Stimulated activated naive B cell treated with anti-CD40 and anti-IgM and Interleukin-4, amounts not matched to agents 10 μg/mL and 1 μg/mL and 100 μg/mL, for 72 hours (primary cell): ENCODE data around the gene KSR2.

Experiments used
- ATAC-seq, 2 donors: fragments of 150-1000 bp; cut with Tn5 transposase; replicated peaks; 2 replicates each; pipeline ENCODE4 v1.10.0; 2021; ENCODE audit warnings: moderate library complexity in 1 of 2
- DNase-seq: peaks from one replicate; pipeline ENCODE4 v3.0.0; 2021
- H3K27ac Mint-ChIP-seq: one replicate; pipeline ENCODE4 v1.8.0; 2022; ENCODE audit warnings: mild to moderate bottlenecking, mixed read lengths
- H3K27me3 Mint-ChIP-seq, 2 donors: one replicate each; pipeline ENCODE4 v1.8.0; 2022; ENCODE audit warnings: mixed read lengths in 2 of 2
- H3K36me3 Mint-ChIP-seq, 2 donors: one replicate each; pipeline ENCODE4 v1.8.0; 2022; ENCODE audit warnings: mixed read lengths in 2 of 2, mild to moderate bottlenecking in 1 of 2
- H3K4me1 Mint-ChIP-seq, 2 donors: one replicate each; pipeline ENCODE4 v1.8.0; 2022; ENCODE audit warnings: mixed read lengths in 2 of 2, mild to moderate bottlenecking in 1 of 2
- H3K4me3 Mint-ChIP-seq, 2 donors: one replicate each; pipeline ENCODE4 v1.8.0; 2022; ENCODE audit warnings: mild to moderate bottlenecking in 2 of 2, mixed read lengths in 2 of 2, moderate library complexity in 1 of 2
- H3K9me3 Mint-ChIP-seq, 2 donors: one replicate each; pipeline ENCODE4 v1.8.0; 2022; ENCODE audit warnings: mixed read lengths in 2 of 2, mild to moderate bottlenecking in 1 of 2

Gene KSR2

DNA sequence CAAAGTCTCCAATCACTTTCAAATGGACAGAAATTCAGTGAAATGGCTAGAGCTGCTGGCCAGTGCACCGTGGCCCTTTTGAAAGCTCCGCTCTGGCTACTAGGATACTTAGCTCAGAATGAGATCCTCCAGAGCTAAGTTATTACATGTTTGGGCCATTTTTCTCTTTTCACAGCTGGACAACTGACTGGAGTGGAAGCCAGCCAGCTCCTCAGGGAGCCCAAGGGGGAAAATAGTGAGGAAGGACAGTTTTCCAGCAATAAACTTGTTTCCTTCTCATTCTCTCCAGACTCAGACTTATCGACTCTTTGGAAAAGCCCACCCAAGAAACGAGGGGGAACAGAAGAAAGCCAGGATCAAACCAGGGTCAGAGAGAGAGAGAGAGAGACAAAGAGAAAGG is 266.0 kb downstream of the KSR2 start:
- ATAC-seq (no peak), DNase-seq (no peak)
- no peaks in the 10 kb centered on the region for H3K4me1 Mint-ChIP-seq
- H3K9me3 Mint-ChIP-seq = peaks cover 0 to 8% of the 10 kb centered on the region in 2 donors
- H3K27ac Mint-ChIP-seq = no peak overlapping the region
- H3K27me3 Mint-ChIP-seq = no peaks in the 10 kb centered on the region
- no peaks in the 10 kb centered on the region for H3K36me3 Mint-ChIP-seq
- H3K4me3 Mint-ChIP-seq = no peak overlapping the region

DNA sequence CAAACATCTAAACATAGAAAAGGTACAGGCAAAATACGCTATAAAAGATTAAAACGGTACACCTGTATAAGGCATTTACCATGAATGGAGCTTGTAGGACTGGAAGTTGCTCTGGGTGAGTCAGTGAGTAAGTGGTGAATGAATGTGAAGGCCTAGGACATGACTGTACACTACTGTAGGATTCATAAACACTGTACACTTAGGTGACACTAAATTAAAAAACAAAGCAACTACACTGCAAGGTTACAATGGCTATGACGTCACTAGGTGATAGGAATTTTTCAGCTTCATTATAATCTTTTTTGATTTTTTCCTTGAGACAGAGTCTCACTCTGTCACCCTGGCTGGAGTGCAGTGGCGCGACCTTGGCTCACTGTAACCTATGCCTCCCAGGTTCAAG is 269.2 kb downstream of the KSR2 start:
- no peak for ATAC-seq
- no peaks in the 10 kb centered on the region for H3K4me1 Mint-ChIP-seq
- no peak overlapping the region for H3K27ac Mint-ChIP-seq
- H3K27me3 Mint-ChIP-seq = no peaks in the 10 kb centered on the region
- DNase-seq = no peak
- H3K36me3 Mint-ChIP-seq = no peaks in the 10 kb centered on the region
- H3K9me3 Mint-ChIP-seq = peaks cover 0 to 10% of the 10 kb centered on the region in 2 donors
- H3K4me3 Mint-ChIP-seq = no peak overlapping the region

DNA sequence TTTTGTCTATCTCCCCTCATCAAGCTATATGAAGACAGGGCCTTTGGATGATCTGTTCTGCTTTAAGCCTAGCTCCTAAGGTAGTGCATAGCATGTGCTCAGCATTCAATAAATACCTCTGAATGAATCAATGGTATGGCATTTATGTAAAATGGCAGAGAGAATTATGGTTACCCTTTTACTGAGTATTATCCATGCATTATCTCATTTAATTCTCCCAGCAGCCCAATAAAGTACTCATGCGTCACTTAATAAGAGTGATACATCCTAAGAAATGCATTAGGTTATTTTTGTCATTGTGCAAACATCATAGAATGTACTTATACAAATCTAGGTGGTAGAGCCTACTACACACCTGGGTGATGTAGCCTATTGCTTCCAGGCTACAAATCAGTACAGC is 269.7 kb downstream of the KSR2 start:
- no peak for ATAC-seq
- H3K27me3 Mint-ChIP-seq = no peaks in the 10 kb centered on the region
- no peaks in the 10 kb centered on the region for H3K4me1 Mint-ChIP-seq
- no peak for DNase-seq
- no peaks in the 10 kb centered on the region for H3K36me3 Mint-ChIP-seq
- H3K27ac Mint-ChIP-seq = no peak overlapping the region
- H3K9me3 Mint-ChIP-seq = peaks cover 3 to 12% of the 10 kb centered on the region in 2 donors
- no peak overlapping the region for H3K4me3 Mint-ChIP-seq

DNA sequence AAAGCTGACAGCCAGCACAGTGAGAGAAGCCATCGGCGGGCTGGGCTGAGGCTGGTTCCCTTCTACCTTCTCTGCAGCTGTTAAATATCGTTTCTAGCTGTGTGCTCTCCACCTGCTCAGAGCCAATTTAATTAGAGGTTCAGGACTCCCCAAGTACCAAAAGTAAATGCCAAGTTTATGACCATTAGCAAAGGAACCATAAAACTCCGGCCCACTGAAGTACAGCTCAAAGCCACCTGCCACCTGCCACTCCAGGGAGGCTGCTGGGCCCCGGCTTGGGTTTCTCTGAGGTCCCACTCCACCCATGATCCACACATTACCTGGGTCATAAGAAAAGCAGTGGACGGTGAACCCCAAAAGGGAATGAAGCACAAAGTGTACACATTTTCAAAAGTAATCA is 272.8 kb downstream of the KSR2 start:
- Mint-ChIP-seq H3K27ac (no peak overlapping the region), H3K27me3 (peaks cover 0 to 2% of the 10 kb centered on the region in 2 donors), H3K36me3 (no peaks in the 10 kb centered on the region), H3K4me1 (no peaks in the 10 kb centered on the region), H3K4me3 (no peak overlapping the region), H3K9me3 (peaks cover 13 to 17% of the 10 kb centered on the region in 2 donors)
- ATAC-seq = no peak
- DNase-seq = no peak

DNA sequence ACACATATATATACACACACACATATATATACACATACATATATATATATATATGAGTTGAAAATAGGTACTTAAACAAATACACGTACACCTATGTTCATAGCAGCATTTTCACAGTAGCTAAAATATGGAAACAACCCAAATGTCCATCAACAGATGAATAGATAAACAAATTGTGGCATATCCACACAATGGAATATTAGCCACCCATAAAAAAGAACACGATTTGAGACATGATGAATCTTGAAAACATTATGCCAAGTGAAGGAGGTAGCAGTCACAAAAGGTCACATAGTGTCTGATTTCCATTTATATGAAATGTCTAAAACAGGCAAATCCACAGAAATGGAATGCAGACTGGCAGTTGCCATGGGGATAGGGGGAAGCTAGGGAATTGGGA is 276.3 kb downstream of the KSR2 start:
- DNase-seq (no peak), ATAC-seq (no peak)
- H3K4me1 Mint-ChIP-seq = no peaks in the 10 kb centered on the region
- H3K36me3 Mint-ChIP-seq = no peaks in the 10 kb centered on the region
- H3K27me3 Mint-ChIP-seq = peaks cover 0 to 11% of the 10 kb centered on the region in 2 donors
- no peak overlapping the region for H3K27ac Mint-ChIP-seq
- no peak overlapping the region for H3K4me3 Mint-ChIP-seq
- peaks cover 13 to 14% of the 10 kb centered on the region in 2 donors for H3K9me3 Mint-ChIP-seq

DNA sequence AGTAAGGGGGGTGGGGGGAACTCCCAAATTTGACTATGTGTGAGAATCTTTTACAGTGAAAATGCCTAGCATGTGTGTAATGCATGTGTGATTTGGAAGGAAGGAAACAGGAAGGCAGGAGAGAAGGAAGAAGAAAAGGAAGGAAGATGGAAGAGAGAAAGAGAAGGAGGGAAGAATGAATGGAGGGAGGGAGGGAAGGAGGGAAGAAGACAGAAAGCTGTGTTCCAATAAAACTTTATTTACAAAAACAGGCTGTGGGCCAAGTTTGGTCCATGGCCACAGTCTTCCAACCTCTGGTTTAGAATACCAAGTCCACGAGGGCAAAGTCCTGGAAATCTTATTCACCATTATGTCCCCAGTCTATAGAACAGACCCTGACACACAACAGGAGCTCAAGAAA is 278.9 kb downstream of the KSR2 start:
- Mint-ChIP-seq H3K36me3 (no peaks in the 10 kb centered on the region), H3K27ac (no peak overlapping the region)
- ATAC-seq = no peak

DNA sequence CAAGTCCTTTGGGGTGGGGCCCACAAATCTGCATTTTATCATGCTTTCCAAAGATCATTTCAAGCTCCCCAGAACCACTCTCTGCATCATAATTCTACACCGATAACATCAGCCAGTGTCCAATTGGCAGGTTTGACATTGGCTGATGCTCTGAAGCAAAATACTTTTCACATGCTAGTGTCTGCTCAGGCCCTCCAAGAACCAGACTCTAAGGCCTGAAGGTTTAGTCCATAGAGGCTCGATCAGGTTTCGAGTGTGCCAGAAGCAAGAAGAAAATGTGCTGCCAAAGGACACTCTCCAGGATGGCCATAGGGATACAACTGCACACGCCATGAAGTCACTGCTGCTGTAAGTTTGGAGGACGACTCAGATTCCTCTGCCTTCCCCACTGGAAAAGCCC is 280.3 kb downstream of the KSR2 start:
- ATAC-seq (no peak), DNase-seq (no peak)
- H3K9me3 Mint-ChIP-seq = peaks cover 6 to 10% of the 10 kb centered on the region in 2 donors
- no peak overlapping the region for H3K27ac Mint-ChIP-seq
- H3K4me1 Mint-ChIP-seq = peaks cover 0 to 2% of the 10 kb centered on the region in 2 donors
- H3K4me3 Mint-ChIP-seq = no peak overlapping the region
- H3K27me3 Mint-ChIP-seq = peaks cover 8 to 17% of the 10 kb centered on the region in 2 donors
- H3K36me3 Mint-ChIP-seq = no peaks in the 10 kb centered on the region

More for the DNA sequence above, 278.9 kb downstream of the KSR2 start:
- H3K4me3 Mint-ChIP-seq = no peak overlapping the region
- peaks cover 12 to 13% of the 10 kb centered on the region in 2 donors for H3K9me3 Mint-ChIP-seq
- H3K27me3 Mint-ChIP-seq = peaks cover 4 to 17% of the 10 kb centered on the region in 2 donors
- DNase-seq = no peak
- H3K4me1 Mint-ChIP-seq = peaks cover 0 to 2% of the 10 kb centered on the region in 2 donors

DNA sequence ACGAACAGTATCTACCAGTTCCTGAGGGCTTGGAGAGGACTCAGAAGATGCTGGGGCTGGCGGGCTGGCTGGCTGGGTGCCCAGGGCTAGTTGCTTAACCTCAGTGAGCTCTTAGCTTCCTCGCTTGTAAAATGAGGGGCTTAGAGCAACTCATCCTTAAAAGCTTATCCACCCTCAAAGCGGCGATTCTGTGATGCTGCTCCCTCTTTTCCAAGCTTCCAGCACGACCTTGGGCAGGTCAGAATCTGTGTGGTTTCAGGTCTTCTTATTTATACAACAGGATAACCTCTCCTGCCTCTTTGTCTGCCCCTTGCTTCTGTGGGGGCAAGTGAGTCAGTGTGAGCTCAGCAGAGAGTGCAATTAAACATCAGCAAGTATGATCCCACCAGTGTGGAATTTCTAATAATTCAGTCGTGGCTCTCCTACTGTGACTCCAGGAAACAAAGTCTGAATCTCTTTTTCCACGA is 281.8 kb downstream of the KSR2 start:
- ATAC-seq (no peak), DNase-seq (no peak)
- peaks cover 3 to 5% of the 10 kb centered on the region in 2 donors for H3K9me3 Mint-ChIP-seq
- H3K36me3 Mint-ChIP-seq = no peaks in the 10 kb centered on the region
- no peak overlapping the region for H3K27ac Mint-ChIP-seq
- no peak overlapping the region for H3K4me3 Mint-ChIP-seq
- peaks cover 0 to 2% of the 10 kb centered on the region in 2 donors for H3K4me1 Mint-ChIP-seq
- peaks cover 8 to 17% of the 10 kb centered on the region in 2 donors for H3K27me3 Mint-ChIP-seq

DNA sequence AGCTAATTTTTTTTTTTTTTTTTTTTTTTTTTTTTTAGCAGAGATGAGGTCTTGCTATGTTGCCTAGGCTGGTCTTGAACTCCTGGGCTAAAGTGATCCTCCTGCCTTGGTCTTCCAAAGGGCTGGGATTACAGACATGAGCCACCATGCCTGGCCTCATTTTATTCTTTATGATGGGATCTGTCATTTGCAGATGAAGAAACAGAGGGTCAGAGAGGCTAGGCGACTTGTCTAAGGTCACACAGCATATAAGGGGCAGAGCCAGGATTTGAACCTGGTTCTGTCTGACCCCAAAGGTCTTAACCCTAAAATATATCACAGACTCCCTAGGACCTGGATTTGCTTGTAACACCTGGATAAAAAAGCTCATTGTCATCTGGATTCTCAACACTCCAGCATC is 282.6 kb downstream of the KSR2 start:
- DNase-seq = no peak
- H3K36me3 Mint-ChIP-seq = no peaks in the 10 kb centered on the region
- H3K27ac Mint-ChIP-seq = no peak overlapping the region
- peaks cover 0 to 2% of the 10 kb centered on the region in 2 donors for H3K4me1 Mint-ChIP-seq
- no peak overlapping the region for H3K4me3 Mint-ChIP-seq
- H3K27me3 Mint-ChIP-seq = peaks cover 8 to 17% of the 10 kb centered on the region in 2 donors
- peaks cover 0 to 4% of the 10 kb centered on the region in 2 donors for H3K9me3 Mint-ChIP-seq
- no peak for ATAC-seq

DNA sequence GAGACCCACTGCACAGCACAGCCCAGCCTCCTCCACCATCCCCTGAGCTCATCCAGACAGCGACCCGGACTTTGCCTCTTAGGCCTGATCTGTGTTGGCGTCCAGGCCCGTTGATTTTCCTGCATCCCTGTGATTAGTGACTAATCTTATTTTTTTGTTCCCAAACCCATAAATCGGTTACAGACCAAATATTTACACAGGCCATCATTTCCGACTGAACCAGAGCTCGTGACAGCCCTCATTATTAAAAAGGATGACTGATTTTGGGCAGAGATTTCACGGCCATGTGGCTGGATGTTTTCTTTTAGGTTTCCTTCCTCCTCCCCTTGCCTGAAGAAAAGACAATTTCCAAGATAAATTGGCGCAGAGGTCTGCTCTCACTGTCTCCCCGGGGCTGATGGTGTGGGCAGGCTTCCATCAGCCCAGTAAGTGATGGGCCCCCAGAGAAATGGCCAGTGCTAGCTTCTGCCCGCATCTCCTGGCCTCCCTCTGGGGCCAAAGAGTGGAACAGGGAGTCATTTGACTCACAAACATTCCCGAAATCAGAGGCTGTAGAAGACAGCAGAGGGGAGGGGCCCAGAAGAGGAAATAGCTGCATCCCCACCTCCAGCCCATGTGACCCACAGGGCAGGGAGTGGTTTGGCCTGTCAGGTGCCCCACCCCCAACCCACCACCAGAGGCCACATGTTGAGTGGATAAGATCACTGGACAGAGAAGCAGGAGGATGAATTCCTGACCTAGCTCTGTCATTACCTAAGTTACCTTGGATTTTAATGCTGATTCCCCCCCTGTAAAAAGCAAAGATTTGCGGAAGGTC is 283.5 kb downstream of the KSR2 start:
- Mint-ChIP-seq H3K9me3 (peaks cover 0 to 5% of the 10 kb centered on the region in 2 donors), H3K27ac (no peak overlapping the region), H3K4me1 (peaks cover 0 to 2% of the 10 kb centered on the region in 2 donors), H3K36me3 (no peaks in the 10 kb centered on the region), H3K27me3 (peaks cover 8 to 12% of the 10 kb centered on the region in 2 donors), H3K4me3 (no peak overlapping the region)
- ATAC-seq = peak; percentile 39 to 62
- DNase-seq = no peak

DNA sequence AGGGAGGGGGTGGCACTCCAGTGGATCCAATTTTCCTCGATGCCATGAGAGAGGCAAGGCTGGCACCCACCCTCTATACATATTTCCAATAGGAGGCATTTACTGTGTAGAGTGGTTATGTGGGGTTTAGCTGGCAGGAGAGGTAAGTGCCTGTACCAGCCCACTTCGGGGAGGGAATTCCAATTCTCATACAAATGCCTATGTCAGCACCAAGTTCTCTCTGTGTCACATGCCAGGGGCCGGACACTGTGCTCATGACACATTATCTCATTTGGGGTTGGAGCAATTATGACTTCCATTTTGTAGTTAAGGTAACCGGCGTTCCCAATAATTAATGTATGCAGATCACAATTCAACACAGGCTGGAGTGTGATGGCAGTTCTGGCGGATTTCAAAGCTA is 284.3 kb downstream of the KSR2 start:
- Mint-ChIP-seq H3K27ac (no peak overlapping the region), H3K4me1 (peaks cover 0 to 2% of the 10 kb centered on the region in 2 donors), H3K9me3 (peaks cover 0 to 3% of the 10 kb centered on the region in 2 donors), H3K27me3 (peaks cover 6 to 8% of the 10 kb centered on the region in 2 donors), H3K36me3 (no peaks in the 10 kb centered on the region), H3K4me3 (no peak overlapping the region)
- DNase-seq (no peak), ATAC-seq (no peak)

DNA sequence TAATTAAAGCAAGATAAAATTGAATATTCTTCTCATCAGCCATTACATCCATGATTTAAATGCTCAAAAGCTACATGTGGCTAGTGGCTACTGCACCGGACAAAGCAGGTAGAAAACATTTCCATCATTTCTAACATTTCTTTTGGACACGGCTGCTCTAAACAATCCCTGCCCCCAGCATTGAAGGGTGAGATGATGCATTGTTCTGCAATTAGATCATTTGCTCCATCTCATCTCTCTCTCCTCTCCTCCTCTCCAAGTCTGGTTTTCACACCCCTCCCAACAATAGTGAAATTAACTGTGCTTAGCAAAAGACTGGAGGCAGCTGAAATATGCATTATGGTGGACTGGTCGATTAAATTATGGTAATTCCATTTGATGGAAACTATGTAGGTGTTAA is 288.5 kb downstream of the KSR2 start:
- H3K4me1 Mint-ChIP-seq = peaks cover 0 to under 1% of the 10 kb centered on the region in 2 donors
- H3K4me3 Mint-ChIP-seq = no peak overlapping the region
- peaks cover 0 to 1% of the 10 kb centered on the region in 2 donors for H3K36me3 Mint-ChIP-seq
- peaks cover 0 to 3% of the 10 kb centered on the region in 2 donors for H3K9me3 Mint-ChIP-seq
- ATAC-seq (no peak), DNase-seq (no peak)
- peaks cover 3 to 6% of the 10 kb centered on the region in 2 donors for H3K27me3 Mint-ChIP-seq
- no peak overlapping the region for H3K27ac Mint-ChIP-seq

DNA sequence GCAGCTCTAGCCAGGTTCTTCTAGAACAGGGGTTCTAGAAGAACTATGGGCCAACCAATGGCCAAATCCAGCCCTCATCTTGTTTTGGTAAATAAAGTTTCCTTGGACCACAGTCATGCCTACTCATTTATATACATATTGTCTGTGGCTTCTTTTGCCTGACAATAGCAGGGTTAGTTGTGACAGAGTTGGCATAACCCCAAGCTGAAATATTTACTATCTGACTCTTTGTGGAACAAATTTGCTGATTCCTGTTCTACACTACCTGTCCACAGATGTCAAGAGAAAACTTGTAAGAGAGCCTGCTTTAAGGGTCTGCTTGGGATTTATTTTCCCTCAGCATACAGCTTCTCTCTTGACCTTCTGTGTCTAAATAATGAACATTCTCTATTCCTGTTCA is 289.0 kb downstream of the KSR2 start:
- Mint-ChIP-seq H3K27me3 (peaks cover 0 to 4% of the 10 kb centered on the region in 2 donors), H3K9me3 (peaks cover 2 to 3% of the 10 kb centered on the region in 2 donors), H3K36me3 (peaks cover 0 to 1% of the 10 kb centered on the region in 2 donors), H3K27ac (no peak overlapping the region), H3K4me3 (no peak overlapping the region), H3K4me1 (no peaks in the 10 kb centered on the region)
- ATAC-seq = no peak
- DNase-seq = no peak

DNA sequence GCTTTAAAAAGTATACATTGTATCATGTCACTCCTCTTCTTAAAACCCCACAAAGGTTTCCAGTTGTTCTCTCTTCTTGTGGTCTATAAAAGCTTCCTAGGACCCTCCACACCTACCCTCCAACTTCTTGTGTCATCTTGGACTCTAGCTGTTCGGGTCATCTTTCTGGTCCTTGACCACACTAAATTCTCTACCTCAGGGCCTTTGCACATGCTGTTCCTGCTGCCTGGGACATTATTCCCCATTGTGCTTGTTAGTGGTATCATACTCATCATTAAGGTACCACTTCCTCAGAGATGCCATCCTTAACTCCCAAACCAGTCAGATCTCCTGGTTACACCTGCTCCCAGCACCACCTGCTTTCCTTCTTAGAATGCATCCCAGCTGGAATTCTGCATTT is 294.0 kb downstream of the KSR2 start:
- H3K4me1 Mint-ChIP-seq = no peaks in the 10 kb centered on the region
- H3K27me3 Mint-ChIP-seq = no peaks in the 10 kb centered on the region

DNA sequence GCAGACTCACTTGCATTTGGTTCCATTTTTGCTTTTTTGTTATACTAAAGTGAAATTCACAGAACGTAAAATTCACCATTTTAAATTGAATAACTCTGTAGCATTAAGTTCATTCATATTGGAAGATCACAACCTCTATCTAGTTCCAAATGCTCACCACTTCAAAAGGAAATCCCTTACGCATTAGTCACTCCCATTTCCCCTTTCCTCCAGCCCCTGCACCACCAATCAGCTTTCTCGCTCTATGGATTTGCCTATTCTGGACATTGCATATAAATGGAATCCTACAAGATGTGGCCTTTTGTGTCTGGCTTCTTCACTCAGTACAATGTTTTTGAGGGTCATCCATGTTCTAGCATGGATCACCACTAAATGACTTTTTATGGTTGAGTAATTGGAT is 294.5 kb downstream of the KSR2 start:
- peaks cover 0 to 1% of the 10 kb centered on the region in 2 donors for H3K36me3 Mint-ChIP-seq
- peaks cover 1 to 9% of the 10 kb centered on the region in 2 donors for H3K9me3 Mint-ChIP-seq
- no peak overlapping the region for H3K4me3 Mint-ChIP-seq
- DNase-seq (no peak), ATAC-seq (no peak)
- H3K4me1 Mint-ChIP-seq = no peaks in the 10 kb centered on the region
- no peaks in the 10 kb centered on the region for H3K27me3 Mint-ChIP-seq
- H3K27ac Mint-ChIP-seq = no peak overlapping the region

More for the DNA sequence above, 294.0 kb downstream of the KSR2 start:
- Mint-ChIP-seq H3K27ac (no peak overlapping the region), H3K36me3 (peaks cover 0 to 1% of the 10 kb centered on the region in 2 donors), H3K4me3 (no peak overlapping the region), H3K9me3 (peaks cover 1 to 9% of the 10 kb centered on the region in 2 donors)
- no peak for ATAC-seq
- DNase-seq = no peak
